HG02610 (cell line): Measurements from ENCODE around the gene HPS4.
"Not testable (repeated sequence)": the region's sequence is repeated elsewhere in the genome, so short reads cannot be mapped to it uniquely, and the experiment has no call there.

Experiments used
- ATAC-seq: cut with Tn5 transposase; IDR thresholded peaks from one replicate; pipeline ENCODE4 v1.9.1; 2021; ENCODE audit warnings: mild to moderate bottlenecking, moderate library complexity; ENCODE audit not compliant: unreplicated experiment

The HPS4 gene

GRCh38 chr22:26483439-26484359 lies at the start of gene HPS4, which contains the start of gene SRRD:
Gene HPS4, minus strand, starts transcription at chr22:26483783. Its CDS starts 2,021 bp downstream, at chr22:26481762.
Gene SRRD, plus strand, starts transcription at chr22:26483877. Its CDS starts 14 bp downstream, at chr22:26483891.
- ATAC-seq: peak; percentile 56

GRCh38 chr22:26529345-26529744 lies 45.8 kb upstream of the HPS4 start:
- no peak for ATAC-seq

GRCh38 chr22:26528518-26528917 lies 44.9 kb upstream of the HPS4 start:
- not testable (repeated sequence) for ATAC-seq

GRCh38 chr22:26527574-26528465 lies 44.2 kb upstream of the HPS4 start:
- ATAC-seq: no peak

GRCh38 chr22:26527167-26527566 lies 43.6 kb upstream of the HPS4 start:
- no peak for ATAC-seq

GRCh38 chr22:26525946-26526564 lies 42.5 kb upstream of the HPS4 start:
- ATAC-seq: no peak

GRCh38 chr22:26524870-26525269 lies 41.3 kb upstream of the HPS4 start:
- ATAC-seq: no peak

GRCh38 chr22:26522592-26522991 lies 39.0 kb upstream of the HPS4 start:
- ATAC-seq: no peak

- ATAC-seq: no peak
Observed at GRCh38 chr22:26522012-26522411, 38.4 kb upstream of the HPS4 start.

- no peak for ATAC-seq
Observed at GRCh38 chr22:26517429-26517828, 33.8 kb upstream of the HPS4 start.

GRCh38 chr22:26516503-26516902 lies 32.9 kb upstream of the HPS4 start:
- ATAC-seq: no peak

GRCh38 chr22:26515931-26516330 lies 32.3 kb upstream of the HPS4 start:
- no peak for ATAC-seq

- no peak for ATAC-seq
Observed at GRCh38 chr22:26514419-26515161, 31.0 kb upstream of the HPS4 start.

- ATAC-seq: no peak
Observed at GRCh38 chr22:26513838-26514237, 30.3 kb upstream of the HPS4 start.

GRCh38 chr22:26512149-26512793 lies 28.7 kb upstream of the HPS4 start, which contains the start of gene TFIP11:
Gene TFIP11, minus strand, starts transcription at chr22:26512473. Its CDS starts 2,201 bp downstream, at chr22:26510272.
- peak; percentile 90 for ATAC-seq

- ATAC-seq: no peak
Observed at GRCh38 chr22:26508148-26508547, 24.6 kb upstream of the HPS4 start.

GRCh38 chr22:26503758-26504157 lies 20.2 kb upstream of the HPS4 start:
- no peak for ATAC-seq

GRCh38 chr22:26502688-26503561 lies 19.3 kb upstream of the HPS4 start:
- ATAC-seq: no peak

- ATAC-seq: no peak
Observed at GRCh38 chr22:26501996-26502395, 18.4 kb upstream of the HPS4 start.
